Measurements from ENCODE around the gene SGPP2. TPM values are rescaled to one million over a fixed set of nuclear protein-coding genes. Genes with fewer than 3 reads are reported as not detected.

Gene SGPP2
- total RNA-seq, 1 experiment from 2014 or later = not detected

DNA sequence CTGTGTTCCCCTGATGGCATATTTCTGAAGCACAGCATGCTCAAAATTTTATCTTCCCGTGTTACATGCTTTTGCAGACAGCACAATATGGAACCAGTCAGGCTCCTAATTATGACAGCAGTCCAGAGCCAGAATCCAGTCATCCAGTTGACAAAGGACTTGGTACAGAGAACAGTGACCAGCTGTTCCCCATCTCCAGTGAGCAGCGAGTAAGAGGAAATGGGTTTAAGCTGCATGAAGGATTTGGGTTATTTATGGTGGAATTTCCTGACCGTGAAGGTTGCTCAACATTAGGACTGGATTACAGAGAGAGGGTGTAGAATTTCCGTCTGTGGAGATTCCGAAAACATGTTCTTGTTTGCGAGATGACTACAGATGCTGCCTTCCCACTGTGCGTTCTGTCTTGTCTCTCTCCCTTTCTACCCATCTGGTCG, 24.4 kb downstream of the SGPP2 start:
- peaks cover 4 to 9% of the 10 kb centered on the region in 2 experiments for H3K4me1 Mint-ChIP-seq
- no peaks in the 10 kb centered on the region for H4K20me1 ChIP-seq (ENCODE audit: control insufficient read depth, insufficient read depth, insufficient read length)
- no peaks in the 10 kb centered on the region for H3K36me3 Mint-ChIP-seq (ENCODE audit: insufficient read depth in 1 of 3, low read depth in 3 of 3)
- H3K27ac ChIP-seq (ENCODE audit: insufficient read length, low read depth, low read length) = no peak overlapping the region
- no peak overlapping the region for H2BK12ac ChIP-seq (ENCODE audit: insufficient read length, low read depth, low read length)
- TF ChIP-seq, protein P1, sequence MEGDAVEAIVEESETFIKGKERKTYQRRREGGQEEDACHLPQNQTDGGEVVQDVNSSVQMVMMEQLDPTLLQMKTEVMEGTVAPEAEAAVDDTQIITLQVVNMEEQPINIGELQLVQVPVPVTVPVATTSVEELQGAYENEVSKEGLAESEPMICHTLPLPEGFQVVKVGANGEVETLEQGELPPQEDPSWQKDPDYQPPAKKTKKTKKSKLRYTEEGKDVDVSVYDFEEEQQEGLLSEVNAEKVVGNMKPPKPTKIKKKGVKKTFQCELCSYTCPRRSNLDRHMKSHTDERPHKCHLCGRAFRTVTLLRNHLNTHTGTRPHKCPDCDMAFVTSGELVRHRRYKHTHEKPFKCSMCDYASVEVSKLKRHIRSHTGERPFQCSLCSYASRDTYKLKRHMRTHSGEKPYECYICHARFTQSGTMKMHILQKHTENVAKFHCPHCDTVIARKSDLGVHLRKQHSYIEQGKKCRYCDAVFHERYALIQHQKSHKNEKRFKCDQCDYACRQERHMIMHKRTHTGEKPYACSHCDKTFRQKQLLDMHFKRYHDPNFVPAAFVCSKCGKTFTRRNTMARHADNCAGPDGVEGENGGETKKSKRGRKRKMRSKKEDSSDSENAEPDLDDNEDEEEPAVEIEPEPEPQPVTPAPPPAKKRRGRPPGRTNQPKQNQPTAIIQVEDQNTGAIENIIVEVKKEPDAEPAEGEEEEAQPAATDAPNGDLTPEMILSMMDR (conservative IDR thresholded peaks at IDR 0.05) = no peak
- no peak overlapping the region for H2BK120ac ChIP-seq (ENCODE audit: low read depth, low read length, poor library complexity, severe bottlenecking)
- H3T11ph ChIP-seq (ENCODE audit: low read length) = no peak overlapping the region
- H3K23ac ChIP-seq (ENCODE audit: insufficient read length, low read depth, low read length) = no peak overlapping the region
- H2AFZ ChIP-seq (ENCODE audit: low read length) = no peak overlapping the region
- H3K4me1 ChIP-seq (ENCODE audit: insufficient read depth, low read length) = peaks cover 3% of the 10 kb centered on the region; the same call in 1 of the 2 replicates
- H3K9ac ChIP-seq (ENCODE audit: extremely low read depth, insufficient read length, low read length) = no peak overlapping the region
- no peaks in the 10 kb centered on the region for H3K27me3 ChIP-seq (ENCODE audit: insufficient read depth, low read length)
- H3K9me3 Mint-ChIP-seq = no peaks in the 10 kb centered on the region; a peak in 1 of 5 replicates
- H3K56ac ChIP-seq (ENCODE audit: insufficient read length, low read depth, low read length) = no peak overlapping the region
- H3K4me3 Mint-ChIP-seq = no peak overlapping the region
- no peak overlapping the region for H2BK20ac ChIP-seq (ENCODE audit: low read depth, low read length, poor library complexity, severe bottlenecking)
- H4K5ac ChIP-seq (ENCODE audit: insufficient read length, low read depth, low read length) = no peak overlapping the region
- no peak overlapping the region for H2AK5ac ChIP-seq (ENCODE audit: insufficient read length, low read length)
- no peak overlapping the region for H2BK15ac ChIP-seq (ENCODE audit: low read depth, low read length)
- no peak overlapping the region for H3K4ac ChIP-seq (ENCODE audit: low read depth, low read length)
- no CpG with 5 or more reads among the region's 8 CpGs for WGBS (ENCODE audit: extremely low coverage, insufficient read length, low lambda C conversion rate)
- no peaks in the 10 kb centered on the region for H3K79me2 ChIP-seq (ENCODE audit: insufficient read depth, low read length)
- H3K14ac ChIP-seq (ENCODE audit: insufficient read depth, low read length) = no peak overlapping the region
- no peaks in the 10 kb centered on the region for H3K9me3 ChIP-seq (ENCODE audit: control insufficient read depth, low read depth, low read length)
- H3K23me2 ChIP-seq (ENCODE audit: insufficient read length, low read depth, low read length, poor library complexity, severe bottlenecking) = no peaks in the 10 kb centered on the region
- peaks cover 66% of the 10 kb centered on the region for H3K27me3 Mint-ChIP-seq (ENCODE audit: low read depth)
- no peak overlapping the region for H3K4me2 ChIP-seq (ENCODE audit: insufficient read depth, insufficient read length, low read length)
- no peak for DNase-seq
- no peak overlapping the region for H3K18ac ChIP-seq (ENCODE audit: insufficient read length, low read depth, low read length)
- no peak overlapping the region for H2BK5ac ChIP-seq (ENCODE audit: insufficient read length, low read length)
- no peaks in the 10 kb centered on the region for H3K79me1 ChIP-seq (ENCODE audit: insufficient read depth, low read depth, low read length, poor library complexity, severe bottlenecking)
- no peak overlapping the region for H4K8ac ChIP-seq (replicated peaks; ENCODE audit: insufficient read length, low read depth, low read length)
- no peak overlapping the region for H4K91ac ChIP-seq (ENCODE audit: insufficient read length, low read depth, low read length)
- H3K27ac Mint-ChIP-seq = no peak overlapping the region

Data from H9 (cell line).